ENCODE measurements around the gene HPN.

HPN gene

DNA sequence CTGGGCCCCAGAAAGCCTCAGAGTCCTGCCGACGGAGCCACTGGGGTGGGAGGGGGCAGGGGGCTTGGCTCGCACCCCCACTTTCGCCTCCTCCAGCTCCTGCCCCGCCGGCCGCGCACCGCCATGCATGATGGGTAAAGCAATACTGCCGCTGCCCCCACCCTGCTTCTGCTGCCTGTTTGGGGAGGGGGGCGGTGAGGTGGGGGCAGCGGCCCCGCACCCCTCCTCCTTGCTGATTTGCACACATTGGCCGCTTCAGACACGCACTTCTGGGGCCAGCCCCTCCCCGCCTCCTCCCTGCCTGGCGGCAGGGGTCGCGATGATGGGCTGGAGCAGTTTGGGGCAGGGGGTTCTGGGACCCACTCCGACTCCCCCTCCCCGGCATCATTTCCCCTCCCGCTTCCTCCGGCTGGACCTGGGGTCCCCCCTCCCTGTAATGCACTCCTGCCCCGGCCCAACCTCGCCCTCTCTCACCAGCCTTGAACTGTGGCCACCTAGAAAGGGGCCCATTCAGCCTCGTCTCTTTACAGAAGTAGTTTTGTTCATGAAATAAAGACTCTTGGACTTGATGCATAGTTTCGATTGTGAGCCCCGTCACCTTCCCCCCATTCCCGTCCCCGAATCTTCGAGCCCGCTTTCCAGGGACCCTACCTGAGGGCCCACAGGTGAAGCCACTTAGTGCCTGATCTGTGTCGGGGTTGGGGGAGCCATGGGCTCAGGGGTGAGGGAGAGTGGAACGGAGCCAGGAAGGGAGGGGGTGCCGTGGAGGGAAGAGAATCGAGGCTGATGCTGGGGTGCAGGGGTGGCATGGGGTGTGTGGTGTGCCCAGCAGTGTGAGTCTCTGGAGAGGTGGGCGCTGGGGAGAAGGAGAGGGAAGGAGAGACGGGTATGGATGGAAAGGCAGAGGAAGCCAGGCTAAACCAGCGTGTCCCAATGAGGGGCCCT is 1.4 kb upstream of the HPN start:
- no peak for DNase-seq

GRCh38 chr19:35040826-35041547 is 534 bp upstream of the HPN start:
- H3K9ac ChIP-seq (ENCODE audit: low read depth, low read length) = no peak overlapping the region
- no peak overlapping the region for H3K4me2 ChIP-seq (ENCODE audit: insufficient read depth, low read length)
- H2AFZ ChIP-seq (ENCODE audit: low read depth, low read length) = no peak overlapping the region
- no peak overlapping the region for H3K27ac ChIP-seq (ENCODE audit: low read length)
- H3K27me3 ChIP-seq (ENCODE audit: insufficient read depth, low read length, poor library complexity) = no peaks in the 10 kb centered on the region
- no peaks in the 10 kb centered on the region for H3K9me3 ChIP-seq (ENCODE audit: insufficient read depth, low read length, severe bottlenecking)
- TF ChIP-seq, protein P1, sequence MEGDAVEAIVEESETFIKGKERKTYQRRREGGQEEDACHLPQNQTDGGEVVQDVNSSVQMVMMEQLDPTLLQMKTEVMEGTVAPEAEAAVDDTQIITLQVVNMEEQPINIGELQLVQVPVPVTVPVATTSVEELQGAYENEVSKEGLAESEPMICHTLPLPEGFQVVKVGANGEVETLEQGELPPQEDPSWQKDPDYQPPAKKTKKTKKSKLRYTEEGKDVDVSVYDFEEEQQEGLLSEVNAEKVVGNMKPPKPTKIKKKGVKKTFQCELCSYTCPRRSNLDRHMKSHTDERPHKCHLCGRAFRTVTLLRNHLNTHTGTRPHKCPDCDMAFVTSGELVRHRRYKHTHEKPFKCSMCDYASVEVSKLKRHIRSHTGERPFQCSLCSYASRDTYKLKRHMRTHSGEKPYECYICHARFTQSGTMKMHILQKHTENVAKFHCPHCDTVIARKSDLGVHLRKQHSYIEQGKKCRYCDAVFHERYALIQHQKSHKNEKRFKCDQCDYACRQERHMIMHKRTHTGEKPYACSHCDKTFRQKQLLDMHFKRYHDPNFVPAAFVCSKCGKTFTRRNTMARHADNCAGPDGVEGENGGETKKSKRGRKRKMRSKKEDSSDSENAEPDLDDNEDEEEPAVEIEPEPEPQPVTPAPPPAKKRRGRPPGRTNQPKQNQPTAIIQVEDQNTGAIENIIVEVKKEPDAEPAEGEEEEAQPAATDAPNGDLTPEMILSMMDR (IDR thresholded peaks at IDR 0.05; ENCODE audit: borderline replicate concordance, extremely low read depth, low read length, poor library complexity, severe bottlenecking) = no peak
- no peak for TF ChIP-seq EZH2 (IDR thresholded peaks at IDR 0.05; ENCODE audit: borderline replicate concordance, low read depth, low read length, severe bottlenecking)
- no peak overlapping the region for H3K4me3 ChIP-seq (ENCODE audit: low read depth in 1 of 2, low read length in 2 of 2)
- DNase-seq (no peak), ATAC-seq (ENCODE audit: insufficient read depth, low read depth) (no peak)
- no peaks in the 10 kb centered on the region; the same call in 1 of the 2 replicates for H4K20me1 ChIP-seq (ENCODE audit: insufficient read depth, low read length)
- no peaks in the 10 kb centered on the region for H3K36me3 ChIP-seq (ENCODE audit: insufficient read depth, low read length)
- H3K4me1 ChIP-seq (ENCODE audit: insufficient read depth, low read length) = no peaks in the 10 kb centered on the region
- no peaks in the 10 kb centered on the region for H3K79me2 ChIP-seq (ENCODE audit: insufficient read depth, low read length)

More for the DNA sequence above, 1.4 kb upstream of the HPN start:
- Histone ChIP-seq H3K27me3 (ENCODE audit: insufficient read depth, low read length, poor library complexity) (no peaks in the 10 kb centered on the region), H3K79me2 (ENCODE audit: insufficient read depth, low read length) (no peaks in the 10 kb centered on the region), H3K9ac (ENCODE audit: low read depth, low read length) (no peak overlapping the region), H3K9me3 (ENCODE audit: insufficient read depth, low read length, severe bottlenecking) (no peaks in the 10 kb centered on the region), H4K20me1 (ENCODE audit: insufficient read depth, low read length) (no peaks in the 10 kb centered on the region), H3K4me2 (ENCODE audit: insufficient read depth, low read length) (no peak overlapping the region), H3K36me3 (ENCODE audit: insufficient read depth, low read length) (no peaks in the 10 kb centered on the region), H3K4me3 (ENCODE audit: low read depth in 1 of 2, low read length in 2 of 2) (no peak overlapping the region), H2AFZ (ENCODE audit: low read depth, low read length) (no peak overlapping the region), H3K4me1 (ENCODE audit: insufficient read depth, low read length) (no peaks in the 10 kb centered on the region), H3K27ac (ENCODE audit: low read length) (no peak overlapping the region)
- no peak for ATAC-seq (ENCODE audit: insufficient read depth, low read depth)
- TF ChIP-seq EZH2 (IDR thresholded peaks at IDR 0.05; ENCODE audit: borderline replicate concordance, low read depth, low read length, severe bottlenecking) = no peak
- TF ChIP-seq, protein P1 (IDR thresholded peaks at IDR 0.05; ENCODE audit: borderline replicate concordance, extremely low read depth, low read length, poor library complexity, severe bottlenecking) = no peak

DNA sequence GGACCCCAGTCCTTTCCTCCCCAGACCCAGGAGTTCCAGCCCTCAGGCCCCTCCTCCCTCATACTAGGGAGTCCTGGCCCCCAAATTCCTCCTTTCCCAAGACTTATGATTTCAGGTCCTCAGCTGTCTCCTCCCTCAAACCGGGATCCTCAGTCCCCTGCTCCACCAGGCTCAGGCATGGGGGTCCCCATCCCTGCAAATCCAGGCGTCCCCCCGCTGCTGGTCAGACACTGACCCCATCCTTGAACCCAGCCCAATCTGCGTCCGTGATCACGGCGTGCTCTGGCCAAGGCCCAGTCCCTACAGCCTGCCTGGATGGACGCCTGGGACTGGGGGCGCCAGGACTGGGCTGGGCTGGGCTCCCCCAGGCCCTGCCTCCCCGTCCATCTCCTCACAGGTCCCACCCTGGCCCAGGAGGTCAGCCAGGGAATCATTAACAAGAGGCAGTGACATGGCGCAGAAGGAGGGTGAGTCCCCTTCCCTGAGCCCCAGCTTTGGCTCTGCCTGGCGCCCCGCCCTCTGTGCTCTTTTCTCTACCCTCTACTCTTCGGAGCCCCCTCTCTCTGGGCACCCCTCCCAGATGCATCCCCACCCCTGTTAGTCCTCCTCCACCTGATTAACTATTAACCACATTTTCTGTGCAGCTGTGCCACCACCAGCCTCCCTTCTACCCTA is 672 bp downstream of the HPN start:
- Histone ChIP-seq H4K20me1 (ENCODE audit: insufficient read depth, low read length) (no peaks in the 10 kb centered on the region; the same call in 1 of the 2 replicates), H3K27me3 (ENCODE audit: insufficient read depth, low read length, poor library complexity) (no peaks in the 10 kb centered on the region), H3K9me3 (ENCODE audit: insufficient read depth, low read length, severe bottlenecking) (no peaks in the 10 kb centered on the region), H3K4me3 (ENCODE audit: low read depth in 1 of 2, low read length in 2 of 2) (no peak overlapping the region), H3K27ac (ENCODE audit: low read length) (no peak overlapping the region), H2AFZ (ENCODE audit: low read depth, low read length) (no peak overlapping the region), H3K4me2 (ENCODE audit: insufficient read depth, low read length) (no peak overlapping the region), H3K9ac (ENCODE audit: low read depth, low read length) (no peak overlapping the region), H3K79me2 (ENCODE audit: insufficient read depth, low read length) (no peaks in the 10 kb centered on the region), H3K4me1 (ENCODE audit: insufficient read depth, low read length) (no peaks in the 10 kb centered on the region), H3K36me3 (ENCODE audit: insufficient read depth, low read length) (no peaks in the 10 kb centered on the region)
- DNase-seq (no peak), ATAC-seq (ENCODE audit: insufficient read depth, low read depth) (no peak)
- no peak for TF ChIP-seq EZH2 (IDR thresholded peaks at IDR 0.05; ENCODE audit: borderline replicate concordance, low read depth, low read length, severe bottlenecking)
- TF ChIP-seq, protein P1 (IDR thresholded peaks at IDR 0.05; ENCODE audit: borderline replicate concordance, extremely low read depth, low read length, poor library complexity, severe bottlenecking) = no peak

All from DND-41 (cell line).